Kidney glomerular epithelial cell (primary cell): ENCODE measurements around the gene PIN4.
"Not testable (repeated sequence)": the region's sequence is repeated elsewhere in the genome, so short reads cannot be mapped to it uniquely, and the experiment has no call there.

Experiments used
- DNase-seq: peaks from one replicate; lab custom pipeline; 2025; lab: John Stamatoyannopoulos, UW

Gene PIN4

GRCh38 chrX:72202792-72203401 is 21.3 kb downstream of the PIN4 start:
- no peak for DNase-seq

GRCh38 chrX:72203421-72203820 is 21.9 kb downstream of the PIN4 start:
- no peak for DNase-seq

- no peak for DNase-seq
These were observed 24.1 kb downstream of the PIN4 start for GRCh38 chrX:72205706-72206105.

GRCh38 chrX:72207366-72207765 is 25.8 kb downstream of the PIN4 start:
- DNase-seq = no peak

GRCh38 chrX:72208126-72208800 is 26.7 kb downstream of the PIN4 start:
- DNase-seq = no peak

- no peak for DNase-seq
These were observed 35.4 kb downstream of the PIN4 start for GRCh38 chrX:72216973-72217372.

GRCh38 chrX:72220375-72220774 is 38.8 kb downstream of the PIN4 start:
- DNase-seq = not testable (repeated sequence)

- DNase-seq = no peak
These were observed 48.7 kb downstream of the PIN4 start for GRCh38 chrX:72230290-72230689.

GRCh38 chrX:72236841-72237240 is 55.3 kb downstream of the PIN4 start:
- no peak for DNase-seq

- no peak for DNase-seq
These were observed 56.6 kb downstream of the PIN4 start for GRCh38 chrX:72238183-72238582.

- DNase-seq = peak; percentile 62
These were observed 57.3 kb downstream of the PIN4 start, which contains the start of gene ERCC6L for GRCh38 chrX:72238721-72239475. Gene ERCC6L (minus strand): TSS chrX:72239027. CDS start chrX:72238911, 116 bp downstream.

- no peak for DNase-seq
These were observed 59.4 kb downstream of the PIN4 start for GRCh38 chrX:72240976-72241375.

- no peak for DNase-seq
These were observed 61.9 kb downstream of the PIN4 start for GRCh38 chrX:72243472-72243871.

GRCh38 chrX:72245461-72246089 is 64.0 kb downstream of the PIN4 start:
- no peak for DNase-seq

GRCh38 chrX:72247206-72247942 is 65.8 kb downstream of the PIN4 start:
- DNase-seq = no peak
